Activated CD8-positive, alpha-beta memory T cell treated with anti-CD3 and anti-CD28 coated beads for 24 hours (primary cell): ENCODE data around the gene EHD1.

Experiments
- DNase-seq: peaks from one replicate; pipeline ENCODE4 v3.0.0-alpha.2; 2020

The EHD1 gene

GRCh38 chr11:64909653-64910343, 31.4 kb upstream of the EHD1 start:
- no peak for DNase-seq

- DNase-seq, result no peak
Observed at GRCh38 chr11:64908766-64909165, 30.3 kb upstream of the EHD1 start.

GRCh38 chr11:64906314-64906635, 27.9 kb upstream of the EHD1 start:
- no peak for DNase-seq

- no peak for DNase-seq
Observed at GRCh38 chr11:64905516-64906313, 27.3 kb upstream of the EHD1 start.

- DNase-seq, result no peak
Observed at GRCh38 chr11:64903291-64903833, 24.9 kb upstream of the EHD1 start.

- no peak for DNase-seq
Observed at GRCh38 chr11:64902102-64902900, 23.9 kb upstream of the EHD1 start.

GRCh38 chr11:64900774-64901173, 22.4 kb upstream of the EHD1 start:
- no peak for DNase-seq

- DNase-seq, result peak; percentile 73
Observed at GRCh38 chr11:64900263-64900678, 21.9 kb upstream of the EHD1 start.

GRCh38 chr11:64898541-64898940, 20.1 kb upstream of the EHD1 start:
- DNase-seq, result no peak

GRCh38 chr11:64898076-64898445, 19.6 kb upstream of the EHD1 start:
- no peak for DNase-seq

GRCh38 chr11:64897381-64898075, 19.1 kb upstream of the EHD1 start:
- no peak for DNase-seq

GRCh38 chr11:64896448-64897022, 18.1 kb upstream of the EHD1 start:
- DNase-seq, result no peak

- DNase-seq, result no peak
Observed at GRCh38 chr11:64894812-64895452, 16.5 kb upstream of the EHD1 start.

GRCh38 chr11:64894070-64894811, 15.8 kb upstream of the EHD1 start:
- DNase-seq, result peak; percentile 98

GRCh38 chr11:64893194-64894069, 15.0 kb upstream of the EHD1 start:
- no peak for DNase-seq

- DNase-seq, result no peak
Observed at GRCh38 chr11:64892838-64893193, 14.4 kb upstream of the EHD1 start.

- no peak for DNase-seq
Observed at GRCh38 chr11:64892411-64892831, 14.0 kb upstream of the EHD1 start.

- no peak for DNase-seq
Observed at GRCh38 chr11:64891880-64892279, 13.5 kb upstream of the EHD1 start.

- no peak for DNase-seq
Observed at GRCh38 chr11:64891215-64891848, 12.9 kb upstream of the EHD1 start.

- no peak for DNase-seq
Observed at GRCh38 chr11:64890522-64890939, 12.1 kb upstream of the EHD1 start.
